C4-2B (cell line): ENCODE measurements around the gene LRBA.

ENCODE experiments used
- H3K27ac ChIP-seq: fragments of 450-650 bp; 2 replicates; pipeline ENCODE4 v1.5.1; 2017
- CTCF ChIP-seq: fragments of 450-650 bp; conservative IDR thresholded peaks from 2 replicates; pipeline ENCODE4 v1.5.1; 2017; ENCODE audit warnings: mild to moderate bottlenecking
- ZFX ChIP-seq: fragments of 450-650 bp; IDR thresholded peaks from 2 replicates; pipeline ENCODE4 v1.6.1; 2017

LRBA gene

GRCh38 chr4:150997141-150997540 lies 17.9 kb downstream of the LRBA start:
- no peak overlapping the region for H3K27ac ChIP-seq
- no peak for TF ChIP-seq CTCF
- TF ChIP-seq ZFX, result no peak

- H3K27ac ChIP-seq, result no peak overlapping the region; the same call in 1 of the 2 replicates
- TF ChIP-seq ZFX (no peak), CTCF (no peak)
Observed at GRCh38 chr4:150994721-150995120, 20.4 kb downstream of the LRBA start.

- H3K27ac ChIP-seq, result 0 out of 2 replicates have a peak overlapping the region, but pooled peaks have one; percentile 18
Observed at GRCh38 chr4:150993577-150993976, 21.5 kb downstream of the LRBA start.

- H3K27ac ChIP-seq, result no peak overlapping the region
- TF ChIP-seq CTCF, result no peak
- TF ChIP-seq ZFX, result no peak
Observed at GRCh38 chr4:150990993-150991392, 24.1 kb downstream of the LRBA start.

- TF ChIP-seq ZFX, result no peak
- TF ChIP-seq CTCF, result no peak
- no peak overlapping the region for H3K27ac ChIP-seq
Observed at GRCh38 chr4:150990250-150990649, 24.8 kb downstream of the LRBA start.

GRCh38 chr4:150988238-150988637 lies 26.8 kb downstream of the LRBA start:
- H3K27ac ChIP-seq, result no peak overlapping the region
- TF ChIP-seq ZFX, result no peak
- TF ChIP-seq CTCF, result no peak

GRCh38 chr4:150987204-150987603 lies 27.9 kb downstream of the LRBA start:
- TF ChIP-seq ZFX (no peak), CTCF (no peak)
- no peak overlapping the region for H3K27ac ChIP-seq

- TF ChIP-seq CTCF, result no peak
- TF ChIP-seq ZFX, result no peak
- H3K27ac ChIP-seq, result no peak overlapping the region
Observed at GRCh38 chr4:150986085-150986484, 29.0 kb downstream of the LRBA start.
